ENCODE results near the gene ALK. TPM values are rescaled to one million over a fixed set of nuclear protein-coding genes. Genes with fewer than 3 reads are reported as not detected.

ALK gene
- total RNA-seq, 1 experiment from 2014 or later, result not detected

- Mint-ChIP-seq H3K4me1 (no peaks in the 10 kb centered on the region), H3K4me3 (no peak overlapping the region), H3K9me3 (peaks cover 4 to 8% of the 10 kb centered on the region in 2 experiments), H3K36me3 (ENCODE audit: insufficient read depth in 1 of 3, low read depth in 3 of 3) (peaks cover 0 to 4% (median 3%) of the 10 kb centered on the region in 3 experiments; a peak in 2 of 7 replicates), H3K27ac (no peak overlapping the region), H3K27me3 (ENCODE audit: low read depth) (no peaks in the 10 kb centered on the region)
- Histone ChIP-seq H2BK120ac (ENCODE audit: low read depth, low read length, poor library complexity, severe bottlenecking) (no peak overlapping the region), H4K8ac (replicated peaks; ENCODE audit: insufficient read length, low read depth, low read length) (no peak overlapping the region), H3K56ac (ENCODE audit: insufficient read length, low read depth, low read length) (no peak overlapping the region), H3K9ac (ENCODE audit: extremely low read depth, insufficient read length, low read length) (no peak overlapping the region), H3K27ac (ENCODE audit: insufficient read length, low read depth, low read length) (no peak overlapping the region), H3K23ac (ENCODE audit: insufficient read length, low read depth, low read length) (no peak overlapping the region), H3T11ph (ENCODE audit: low read length) (no peak overlapping the region), H3K79me1 (ENCODE audit: insufficient read depth, low read depth, low read length, poor library complexity, severe bottlenecking) (no peaks in the 10 kb centered on the region), H3K4me1 (ENCODE audit: insufficient read depth, low read length) (no peaks in the 10 kb centered on the region), H3K23me2 (ENCODE audit: insufficient read length, low read depth, low read length, poor library complexity, severe bottlenecking) (no peaks in the 10 kb centered on the region), H4K20me1 (ENCODE audit: control insufficient read depth, insufficient read depth, insufficient read length) (no peaks in the 10 kb centered on the region), H3K4me2 (ENCODE audit: insufficient read depth, insufficient read length, low read length) (no peak overlapping the region), H2BK15ac (ENCODE audit: low read depth, low read length) (no peak overlapping the region), H2BK20ac (ENCODE audit: low read depth, low read length, poor library complexity, severe bottlenecking) (no peak overlapping the region), H3K27me3 (ENCODE audit: insufficient read depth, low read length) (no peaks in the 10 kb centered on the region), H3K18ac (ENCODE audit: insufficient read length, low read depth, low read length) (no peak overlapping the region), H4K5ac (ENCODE audit: insufficient read length, low read depth, low read length) (no peak overlapping the region), H2BK5ac (ENCODE audit: insufficient read length, low read length) (no peak overlapping the region), H2AK5ac (ENCODE audit: insufficient read length, low read length) (no peak overlapping the region), H2BK12ac (ENCODE audit: insufficient read length, low read depth, low read length) (no peak overlapping the region), H3K9me3 (ENCODE audit: control insufficient read depth, low read depth, low read length) (no peaks in the 10 kb centered on the region), H2AFZ (ENCODE audit: low read length) (no peak overlapping the region), H3K4ac (ENCODE audit: low read depth, low read length) (no peak overlapping the region), H3K79me2 (ENCODE audit: insufficient read depth, low read length) (no peaks in the 10 kb centered on the region), H4K91ac (ENCODE audit: insufficient read length, low read depth, low read length) (no peak overlapping the region), H3K14ac (ENCODE audit: insufficient read depth, low read length) (no peak overlapping the region)
- DNase-seq, result no peak
- TF ChIP-seq CTCF (conservative IDR thresholded peaks at IDR 0.05), result no peak
- no CpG with 5 or more reads among the region's 2 CpGs for WGBS (ENCODE audit: extremely low coverage, insufficient read length, low lambda C conversion rate)
These were observed 733.5 kb downstream of the ALK start for GRCh38 chr2:29187926-29188325.
